CD14-positive monocyte (primary cell): Measurements from ENCODE around the gene ZNF410. TPM values are rescaled to one million over a fixed set of nuclear protein-coding genes. Genes with fewer than 3 reads are reported as not detected.

Experiments
- DNase-seq, 3 donors: peaks; one replicate each; pipeline ENCODE4 v3.0.0-alpha.2; 2011 to 2022
- H2AFZ ChIP-seq: 2 replicates; pipeline ENCODE4 v1.6.0; 2012; ENCODE audit warnings: mild to moderate bottlenecking, low read depth, low read length, inconsistent platforms; ENCODE audit not compliant: insufficient read depth, poor library complexity, severe bottlenecking
- H3K27ac ChIP-seq, 2 donors: 1 replicate in 1 of 2; 2 replicates in 1 of 2; pipeline ENCODE4 v1.5.1; 2012 to 2013; ENCODE audit warnings: low read length in 2 of 2, control low read depth in 1 of 2, inconsistent platforms in 1 of 2, low read depth in 1 of 2, mild to moderate bottlenecking in 1 of 2
- H3K27me3 ChIP-seq, 2 donors: one replicate each; pipeline versions ENCODE4 v1.6.0 to v1.6.1; 2011 to 2013; ENCODE audit warnings: low read length in 2 of 2; ENCODE audit not compliant: control insufficient read depth in 2 of 2, insufficient read depth in 2 of 2
- H3K36me3 ChIP-seq, 2 donors: replicated peaks in 1 of 2; 1 replicate in 1 of 2; 2 replicates in 1 of 2; pipeline versions ENCODE4 v1.5.1 to v1.6.1; 2012 to 2013; ENCODE audit warnings: low read length in 2 of 2, control low read depth in 1 of 2, inconsistent platforms in 1 of 2, mild to moderate bottlenecking in 1 of 2; ENCODE audit not compliant: insufficient read depth in 2 of 2, control insufficient read depth in 1 of 2
- H3K4me1 ChIP-seq, 2 donors: 1 replicate in 1 of 2; 2 replicates in 1 of 2; pipeline versions ENCODE4 v1.5.1 to v1.6.1; 2012 to 2013; ENCODE audit warnings: low read length in 2 of 2, control low read depth in 1 of 2, inconsistent platforms in 1 of 2, mild to moderate bottlenecking in 1 of 2, moderate library complexity in 1 of 2; ENCODE audit not compliant: insufficient read depth in 2 of 2, control insufficient read depth in 1 of 2
- H3K4me2 ChIP-seq: replicated peaks from 2 replicates; pipeline ENCODE3; 2012; ENCODE audit warnings: low read length, moderate library complexity, mild to moderate bottlenecking; ENCODE audit not compliant: poor library complexity, severe bottlenecking; ENCODE audit errors: extremely low read depth
- H3K4me3 ChIP-seq, 3 experiments: fragments of 200-600 bp in 1 of 3; sonication (generic) in 1 of 3; replicated peaks in 1 of 3; 1 replicate in 2 of 3; 2 replicates in 1 of 3; pipeline ENCODE4 v1.5.1; 2011 to 2013; ENCODE audit warnings: low read length in 3 of 3, mild to moderate bottlenecking in 3 of 3, control low read depth in 2 of 3, low read depth in 2 of 3, inconsistent platforms in 1 of 3, moderate library complexity in 1 of 3
- H3K79me2 ChIP-seq: 2 replicates; pipeline ENCODE4 v1.6.0; 2012; ENCODE audit warnings: mild to moderate bottlenecking, control low read depth, inconsistent platforms, low read length, moderate library complexity; ENCODE audit not compliant: insufficient read depth
- H3K9ac ChIP-seq: 2 replicates; pipeline ENCODE4 v1.6.0; 2017; ENCODE audit warnings: low read length, mild to moderate bottlenecking; ENCODE audit not compliant: insufficient read depth, poor library complexity, severe bottlenecking
- H3K9me3 ChIP-seq, 2 donors: replicated peaks in 1 of 2; 1 replicate in 1 of 2; 2 replicates in 1 of 2; pipeline versions ENCODE4 v1.5.1 to v1.6.1; 2012 to 2013; ENCODE audit warnings: low read length in 2 of 2, control low read depth in 1 of 2; ENCODE audit not compliant: control insufficient read depth in 1 of 2, insufficient read depth in 1 of 2
- H4K20me1 ChIP-seq: 2 replicates; pipeline ENCODE4 v1.6.0; 2012; ENCODE audit warnings: mild to moderate bottlenecking, low read length, control low read depth, moderate library complexity; ENCODE audit not compliant: insufficient read depth
- H3K27ac Mint-ChIP-seq, 7 donors: one replicate each; pipeline ENCODE4 v1.8.0; 2020; ENCODE audit warnings: mild to moderate bottlenecking in 7 of 7, mixed read lengths in 7 of 7, moderate library complexity in 6 of 7, inconsistent platforms in 2 of 7
- H3K27me3 Mint-ChIP-seq, 3 donors: one replicate each; pipeline ENCODE4 v1.8.0; 2021 to 2022; ENCODE audit warnings: low read depth in 3 of 3, mild to moderate bottlenecking in 3 of 3, mixed read lengths in 3 of 3, moderate library complexity in 3 of 3, inconsistent platforms in 1 of 3
- H3K36me3 Mint-ChIP-seq, 2 donors: one replicate each; pipeline ENCODE4 v1.8.0; 2020; ENCODE audit warnings: mixed read lengths in 2 of 2, inconsistent platforms in 1 of 2, mild to moderate bottlenecking in 1 of 2
- H3K4me1 Mint-ChIP-seq: one replicate; pipeline ENCODE4 v1.8.0; 2020; ENCODE audit warnings: mild to moderate bottlenecking, mixed read lengths
- H3K4me3 Mint-ChIP-seq, 2 donors: one replicate each; pipeline ENCODE4 v1.8.0; 2020; ENCODE audit warnings: mild to moderate bottlenecking in 2 of 2, mixed read lengths in 2 of 2, moderate library complexity in 1 of 2
- H3K9me3 Mint-ChIP-seq, 7 donors: one replicate each; pipeline ENCODE4 v1.8.0; 2020 to 2022; ENCODE audit warnings: mixed read lengths in 7 of 7, mild to moderate bottlenecking in 6 of 7, moderate library complexity in 6 of 7, inconsistent platforms in 2 of 7
- CTCF ChIP-seq: fragments of 200-600 bp; IDR thresholded peaks from one replicate; pipeline ENCODE4 v1.8.0; 2022; ENCODE audit warnings: antibody characterized with exemption, mild to moderate bottlenecking
- WGBS: methylation state at CpG from one replicate; pipeline ENCODE4 v1.1.5; 2013; ENCODE audit warnings: missing lambda C conversion rate; ENCODE audit not compliant: insufficient coverage; 5-methylcytosine and 5-hydroxymethylcytosine counted together
- intact Hi-C, 2 donors: fragments of 100-400 bp; cut with micrococcal nuclease; formaldehyde crosslinking; loops; one replicate each; pipeline versions ENCODE4 v1.15.0 to v1.15.1; 2023
- polyA plus RNA-seq, 3 donors: library from polyadenylated mRNA; depleted of rRNA in 1 of 3; unstranded in 2 of 3; stranded (reverse) in 1 of 3; fragments of 300-500 nt in 2 of 3; fragments of >200 nt in 1 of 3; fragmentation: Illumina TruSeq in 2 of 3; gene quantifications; 1 replicate in 2 of 3; 2 replicates in 1 of 3; pipeline ENCODE4 v1.2.3, GENCODE V29; 2012 to 2021

ZNF410 gene
- polyA plus RNA-seq, 3 donors: 20.4 to 53.3 (median 42.5) TPM

GRCh38 chr14:73924337-73924736 lies 37.7 kb downstream of the ZNF410 start:
- H3K9ac ChIP-seq: no peak overlapping the region
- DNase-seq: no peak
- H3K4me3 ChIP-seq: no peak overlapping the region
- peaks cover 0 to 2% (median 0%) of the 10 kb centered on the region in 7 donors for H3K9me3 Mint-ChIP-seq
- no peaks in the 10 kb centered on the region for H3K9me3 ChIP-seq
- H3K27me3 ChIP-seq: no peaks in the 10 kb centered on the region
- WGBS: 100% methylated on average over 1 of the region's 5 CpGs
- no peak for TF ChIP-seq CTCF
- no peak overlapping the region for H3K4me2 ChIP-seq
- no peaks in the 10 kb centered on the region for H3K4me1 ChIP-seq
- H4K20me1 ChIP-seq: peaks cover 4% of the 10 kb centered on the region
- no peak overlapping the region for H3K27ac ChIP-seq
- peaks cover 5% of the 10 kb centered on the region for H3K79me2 ChIP-seq
- peaks cover 86 to 96% of the 10 kb centered on the region in 2 donors for H3K36me3 Mint-ChIP-seq
- peaks cover 92 to 99% of the 10 kb centered on the region in 2 donors for H3K36me3 ChIP-seq
- H3K4me1 Mint-ChIP-seq: no peaks in the 10 kb centered on the region
- no peak overlapping the region for H3K4me3 Mint-ChIP-seq
- H3K27ac Mint-ChIP-seq: peak overlapping the region in 2 of 7 donors; percentile 5 to 71
- no peaks in the 10 kb centered on the region for H3K27me3 Mint-ChIP-seq
- no peak overlapping the region for H2AFZ ChIP-seq
- intact Hi-C loops: no loop called here

GRCh38 chr14:73935666-73936065 lies 49.0 kb downstream of the ZNF410 start:
- Histone ChIP-seq H2AFZ (no peak overlapping the region), H3K4me2 (no peak overlapping the region), H3K36me3 (peaks cover 53 to 75% of the 10 kb centered on the region in 2 donors), H3K27me3 (no peaks in the 10 kb centered on the region), H3K9ac (no peak overlapping the region), H3K27ac (no peak overlapping the region), H3K4me3 (no peak overlapping the region), H3K9me3 (no peaks in the 10 kb centered on the region), H3K79me2 (no peaks in the 10 kb centered on the region), H3K4me1 (no peaks in the 10 kb centered on the region), H4K20me1 (no peaks in the 10 kb centered on the region)
- DNase-seq: no peak
- Mint-ChIP-seq H3K4me1 (no peaks in the 10 kb centered on the region), H3K27ac (no peak overlapping the region), H3K9me3 (peaks cover 0 to 2% (median 0%) of the 10 kb centered on the region in 7 donors), H3K27me3 (peaks cover 0 to 2% (median 0%) of the 10 kb centered on the region in 3 donors), H3K4me3 (no peak overlapping the region), H3K36me3 (peaks cover 52 to 69% of the 10 kb centered on the region in 2 donors)
- intact Hi-C loops: no loop called here
- WGBS: no CpG with 5 or more reads among the region's 2 CpGs
- peak; percentile 50 for TF ChIP-seq CTCF
